Ishikawa (cell line): ENCODE measurements around the gene PRRG3.

ENCODE experiments used
- CEBPB ChIP-seq: IDR thresholded peaks from 2 replicates; pipeline ENCODE4 v1.6.1; 2012
- CREB1 ChIP-seq: IDR thresholded peaks from 2 replicates; pipeline ENCODE4 v1.6.1; 2012; ENCODE audit warnings: low read depth
- NFIC ChIP-seq: IDR thresholded peaks from 2 replicates; pipeline ENCODE4 v1.6.1; 2012
- RAD21 ChIP-seq: IDR thresholded peaks from 2 replicates; pipeline ENCODE4 v1.6.1; 2012; ENCODE audit warnings: low read depth
- TAF1 ChIP-seq: IDR thresholded peaks from 2 replicates; pipeline ENCODE4 v1.6.1; 2012; ENCODE audit warnings: low read depth, mild to moderate bottlenecking
- TCF12 ChIP-seq: IDR thresholded peaks from 2 replicates; pipeline ENCODE4 v1.6.1; 2012; ENCODE audit warnings: low read depth
- YY1 ChIP-seq: IDR thresholded peaks from 2 replicates; pipeline ENCODE4 v1.6.1; 2012; ENCODE audit warnings: low read depth
- ZBTB7A ChIP-seq: IDR thresholded peaks from 2 replicates; pipeline ENCODE4 v1.6.1; 2012; ENCODE audit warnings: low read depth
- TF ChIP-seq, protein P1 (sequence below): IDR thresholded peaks from 2 replicates; pipeline ENCODE4 v1.6.1; 2012

The PRRG3 gene

DNA sequence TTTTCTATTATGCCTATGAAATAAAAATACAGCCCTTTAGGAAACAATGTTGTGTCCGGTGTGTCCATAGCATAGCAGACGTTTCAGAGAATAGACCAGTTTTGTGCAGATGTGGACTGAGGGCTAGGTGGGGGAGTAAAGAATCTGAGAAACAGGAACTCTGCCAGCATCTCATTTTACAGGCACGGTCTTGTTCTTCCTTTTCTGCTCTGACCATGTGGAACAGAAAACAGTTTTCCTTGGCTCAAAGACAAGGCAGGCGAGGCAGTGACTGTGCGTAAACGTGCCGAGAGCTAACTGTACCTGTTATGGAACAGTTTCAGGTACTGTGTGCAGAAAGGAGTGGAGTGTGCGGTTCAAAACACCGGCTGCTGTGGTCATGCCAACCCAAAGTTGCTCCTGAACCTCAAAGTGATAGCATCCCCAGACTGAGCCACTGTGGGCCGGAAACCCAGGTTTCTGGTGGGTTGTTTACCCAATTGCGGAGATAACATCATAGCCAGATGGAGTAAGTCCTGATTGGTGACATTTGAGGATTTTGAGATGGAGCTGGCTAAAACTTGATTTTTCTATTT, 59.5 kb downstream of the PRRG3 start:
- TF ChIP-seq NFIC = no peak
- no peak for TF ChIP-seq TCF12
- no peak for TF ChIP-seq TAF1
- TF ChIP-seq CEBPB = no peak
- no peak for TF ChIP-seq CREB1
- no peak for TF ChIP-seq ZBTB7A
- no peak for TF ChIP-seq YY1
- TF ChIP-seq, protein P1, sequence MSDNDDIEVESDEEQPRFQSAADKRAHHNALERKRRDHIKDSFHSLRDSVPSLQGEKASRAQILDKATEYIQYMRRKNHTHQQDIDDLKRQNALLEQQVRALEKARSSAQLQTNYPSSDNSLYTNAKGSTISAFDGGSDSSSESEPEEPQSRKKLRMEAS = no peak
- TF ChIP-seq RAD21 = no peak
